HG02885 (cell line): ENCODE measurements around the gene PCDH11X.
"Not testable (repeated sequence)": the region's sequence is repeated elsewhere in the genome, so short reads cannot be mapped to it uniquely, and the experiment has no call there.

Experiments used
- ATAC-seq: cut with Tn5 transposase; IDR thresholded peaks from one replicate; pipeline ENCODE4 v1.9.1; 2021; ENCODE audit warnings: mild to moderate bottlenecking; ENCODE audit not compliant: unreplicated experiment, poor library complexity

PCDH11X gene, protein sequence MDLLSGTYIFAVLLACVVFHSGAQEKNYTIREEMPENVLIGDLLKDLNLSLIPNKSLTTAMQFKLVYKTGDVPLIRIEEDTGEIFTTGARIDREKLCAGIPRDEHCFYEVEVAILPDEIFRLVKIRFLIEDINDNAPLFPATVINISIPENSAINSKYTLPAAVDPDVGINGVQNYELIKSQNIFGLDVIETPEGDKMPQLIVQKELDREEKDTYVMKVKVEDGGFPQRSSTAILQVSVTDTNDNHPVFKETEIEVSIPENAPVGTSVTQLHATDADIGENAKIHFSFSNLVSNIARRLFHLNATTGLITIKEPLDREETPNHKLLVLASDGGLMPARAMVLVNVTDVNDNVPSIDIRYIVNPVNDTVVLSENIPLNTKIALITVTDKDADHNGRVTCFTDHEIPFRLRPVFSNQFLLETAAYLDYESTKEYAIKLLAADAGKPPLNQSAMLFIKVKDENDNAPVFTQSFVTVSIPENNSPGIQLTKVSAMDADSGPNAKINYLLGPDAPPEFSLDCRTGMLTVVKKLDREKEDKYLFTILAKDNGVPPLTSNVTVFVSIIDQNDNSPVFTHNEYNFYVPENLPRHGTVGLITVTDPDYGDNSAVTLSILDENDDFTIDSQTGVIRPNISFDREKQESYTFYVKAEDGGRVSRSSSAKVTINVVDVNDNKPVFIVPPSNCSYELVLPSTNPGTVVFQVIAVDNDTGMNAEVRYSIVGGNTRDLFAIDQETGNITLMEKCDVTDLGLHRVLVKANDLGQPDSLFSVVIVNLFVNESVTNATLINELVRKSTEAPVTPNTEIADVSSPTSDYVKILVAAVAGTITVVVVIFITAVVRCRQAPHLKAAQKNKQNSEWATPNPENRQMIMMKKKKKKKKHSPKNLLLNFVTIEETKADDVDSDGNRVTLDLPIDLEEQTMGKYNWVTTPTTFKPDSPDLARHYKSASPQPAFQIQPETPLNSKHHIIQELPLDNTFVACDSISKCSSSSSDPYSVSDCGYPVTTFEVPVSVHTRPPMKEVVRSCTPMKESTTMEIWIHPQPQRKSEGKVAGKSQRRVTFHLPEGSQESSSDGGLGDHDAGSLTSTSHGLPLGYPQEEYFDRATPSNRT (N-terminal part only)

DNA sequence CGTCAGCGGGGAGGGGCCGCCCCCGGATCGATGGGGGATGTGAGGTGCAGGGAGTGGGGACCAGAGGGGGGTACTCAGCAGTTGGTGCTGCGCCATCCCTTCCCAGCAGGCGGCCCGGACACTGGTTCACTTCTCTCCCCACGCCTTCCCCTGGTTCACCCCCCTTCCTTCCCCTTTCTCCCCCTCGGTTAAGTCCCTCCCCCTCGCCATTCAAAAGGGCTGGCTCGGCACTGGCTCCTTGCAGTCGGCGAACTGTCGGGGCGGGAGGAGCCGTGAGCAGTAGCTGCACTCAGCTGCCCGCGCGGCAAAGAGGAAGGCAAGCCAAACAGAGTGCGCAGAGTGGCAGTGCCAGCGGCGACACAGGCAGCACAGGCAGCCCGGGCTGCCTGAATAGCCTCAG is at the start of gene PCDH11X:
PCDH11X (plus strand) TSS at position 241 of the 400 bp plus-strand sequence. CDS start 56,130 bp downstream, outside the sequence.
- not testable (repeated sequence) for ATAC-seq

DNA sequence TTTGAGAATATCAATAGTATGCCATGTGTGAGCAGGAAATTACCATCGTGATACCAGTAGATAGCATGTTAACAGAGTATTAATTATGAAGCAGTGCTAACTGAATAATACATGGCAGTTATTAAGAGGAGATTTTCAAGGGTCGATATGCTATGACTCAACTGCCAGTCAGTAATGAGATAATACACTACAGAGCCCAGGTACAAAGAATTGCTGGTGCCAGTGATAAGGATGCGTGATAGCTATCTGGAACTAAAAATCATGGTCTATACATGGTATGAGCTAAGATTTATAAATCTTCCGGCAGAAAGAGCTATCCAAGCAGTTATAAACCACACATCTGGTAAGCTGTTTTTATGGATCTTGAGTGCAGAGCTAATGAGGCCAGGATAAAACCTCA is 31.7 kb upstream of the PCDH11X start:
- not testable (repeated sequence) for ATAC-seq

DNA sequence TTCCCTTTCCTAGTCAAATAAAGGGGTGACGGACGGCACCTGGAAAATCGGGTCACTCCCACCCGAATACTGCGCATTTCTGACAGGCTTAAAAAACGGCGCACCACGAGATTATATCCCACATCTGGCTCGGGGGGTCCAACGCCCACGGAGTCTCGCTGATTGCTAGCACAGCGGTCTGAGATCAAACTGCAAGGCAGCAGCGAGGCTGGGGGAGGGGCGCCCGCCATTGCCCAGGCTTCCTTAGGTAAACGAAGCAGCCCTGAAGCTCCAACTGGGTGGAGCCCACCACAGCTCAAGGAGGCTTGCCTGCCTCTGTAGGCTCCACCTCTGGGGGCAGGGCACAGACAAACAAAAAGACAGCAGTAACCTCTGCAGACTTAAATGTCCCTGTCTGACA is 26.2 kb upstream of the PCDH11X start:
- ATAC-seq = not testable (repeated sequence)

DNA sequence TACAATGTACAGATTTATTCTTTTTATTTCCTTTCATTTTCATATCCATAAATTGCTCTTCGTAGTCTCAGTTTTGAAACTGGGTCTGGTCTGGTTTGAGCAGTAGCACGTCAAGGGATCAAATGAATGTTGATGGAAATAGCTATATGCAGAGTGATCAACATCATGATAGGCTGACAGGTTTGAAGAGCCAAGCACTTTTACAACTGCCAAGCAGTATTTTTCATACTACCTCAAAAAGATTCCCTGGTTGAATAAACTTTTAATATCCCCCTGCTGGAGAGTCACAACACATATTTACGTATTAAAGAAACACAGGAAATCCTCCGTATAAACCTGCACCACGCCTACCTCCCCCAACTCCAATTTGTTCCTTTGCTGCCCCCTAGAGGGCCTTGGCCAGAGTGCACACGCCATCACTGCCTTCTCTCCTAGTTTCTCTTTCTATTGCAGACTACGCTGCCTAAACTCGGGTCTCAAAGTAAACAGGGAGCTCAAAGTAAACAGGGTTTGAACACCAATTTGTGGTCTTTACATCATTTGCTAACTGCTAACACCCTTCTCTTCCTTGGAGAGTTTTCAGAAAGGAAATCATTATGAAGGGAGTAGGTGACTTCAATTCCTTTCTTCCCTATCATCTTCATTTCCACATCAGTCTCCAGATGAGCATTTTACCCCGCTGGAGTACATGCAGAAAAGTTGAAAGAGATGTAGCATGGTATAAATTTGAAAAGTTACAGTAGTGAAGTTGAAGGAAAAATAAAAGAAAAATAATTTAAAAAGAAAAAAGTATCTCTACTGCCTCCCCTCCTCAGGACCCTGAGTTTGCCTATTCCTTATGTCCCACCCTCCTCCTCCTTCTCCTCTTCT is 8.3 kb upstream of the PCDH11X start:
- peak; percentile 100 for ATAC-seq

DNA sequence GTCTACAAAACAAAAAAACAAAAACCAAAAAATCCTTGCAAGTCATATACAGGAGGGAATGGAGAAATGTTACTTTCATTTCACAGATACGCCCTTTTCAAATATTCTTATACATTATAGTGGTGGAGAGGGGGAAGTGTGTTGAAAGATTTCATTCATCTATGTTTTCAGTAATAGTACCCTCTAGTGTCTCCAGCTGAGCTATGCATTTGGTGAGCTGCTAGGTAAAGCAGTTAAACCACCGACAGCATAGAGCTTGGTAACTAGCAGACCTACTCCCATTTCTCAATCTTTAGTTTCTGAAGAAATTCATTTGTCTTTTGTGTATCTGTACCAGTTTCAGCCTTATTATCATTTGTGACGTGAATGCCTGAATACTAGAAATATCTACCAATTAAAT is 5.2 kb upstream of the PCDH11X start:
- ATAC-seq = not testable (repeated sequence)

DNA sequence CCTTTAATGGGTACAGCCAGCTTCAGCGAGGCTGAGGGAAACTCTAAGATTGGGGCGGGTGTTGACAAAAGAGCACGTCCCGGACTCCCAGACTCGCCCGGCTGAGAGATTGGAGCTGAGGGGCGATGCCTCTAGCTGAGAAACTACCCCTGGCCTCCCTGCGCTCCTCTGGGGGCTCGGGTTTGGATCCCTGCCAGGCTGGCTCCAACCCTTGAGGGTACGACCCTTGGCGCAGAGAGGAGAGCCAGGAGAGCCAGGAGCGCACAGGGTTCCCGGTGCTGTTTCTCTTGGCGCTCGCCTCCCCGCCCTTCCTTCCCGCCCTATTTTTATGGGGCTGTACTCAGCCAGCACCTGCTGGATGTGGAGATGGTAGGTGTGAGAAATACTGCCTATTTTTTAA is 833 bp downstream of the PCDH11X start:
- ATAC-seq = not testable (repeated sequence)

DNA sequence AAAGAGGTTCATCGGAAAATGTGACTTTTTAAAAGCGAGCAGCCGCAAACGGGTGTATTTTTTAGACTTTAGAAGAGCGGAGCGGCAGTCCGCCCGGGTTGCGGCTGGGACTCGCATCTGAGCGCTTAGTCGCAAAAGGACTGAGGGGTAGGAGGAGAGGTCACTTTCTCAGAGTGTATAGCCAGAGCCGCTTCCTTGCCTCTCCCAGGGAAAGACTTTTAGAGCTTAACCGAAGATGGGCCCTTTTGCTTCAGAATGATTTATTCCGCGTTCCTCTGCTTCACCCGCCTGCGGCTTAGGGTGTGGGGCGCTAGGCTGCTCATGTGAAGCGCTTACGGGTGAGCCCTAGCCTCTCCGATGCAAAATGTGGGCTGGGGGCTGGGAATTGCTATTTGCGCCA is 1.5 kb downstream of the PCDH11X start:
- not testable (repeated sequence) for ATAC-seq

DNA sequence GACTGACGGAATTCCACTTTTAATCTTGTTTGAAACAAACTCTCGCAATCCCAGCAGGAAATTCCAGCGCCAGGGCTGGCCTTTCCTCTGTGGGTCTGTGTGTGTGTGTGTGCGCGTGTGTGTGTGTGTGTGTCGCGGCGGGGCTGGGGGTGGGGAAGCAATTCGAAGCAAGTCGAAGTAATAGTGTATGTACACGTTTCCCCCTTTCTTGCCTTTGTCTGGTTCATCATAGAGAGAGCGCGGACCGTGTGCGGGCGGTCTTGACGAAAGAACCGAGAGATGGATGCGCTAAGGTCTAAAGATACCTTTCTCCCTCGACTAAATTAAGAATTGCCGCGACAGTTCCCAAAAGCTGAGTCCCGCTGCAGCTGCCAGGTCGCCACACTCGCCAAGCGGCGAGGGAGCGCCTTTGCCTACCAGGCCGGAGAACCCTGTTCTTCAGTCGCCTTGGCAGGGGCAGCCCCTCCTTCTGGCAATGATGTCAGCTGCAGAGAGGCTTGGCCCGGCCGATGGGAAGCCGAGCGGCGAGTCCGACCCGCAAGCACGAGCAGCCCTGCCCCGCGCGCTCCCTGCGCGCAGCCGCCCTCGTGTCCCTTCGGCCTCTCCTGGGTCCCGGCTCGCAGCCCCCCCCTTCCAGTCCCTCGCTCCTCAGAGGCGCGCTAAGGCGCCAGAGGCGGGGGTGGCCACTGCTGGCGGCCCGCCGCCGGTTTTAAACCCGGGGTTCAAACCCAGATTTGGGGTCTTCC is 2.6 kb downstream of the PCDH11X start:
- not testable (repeated sequence) for ATAC-seq

DNA sequence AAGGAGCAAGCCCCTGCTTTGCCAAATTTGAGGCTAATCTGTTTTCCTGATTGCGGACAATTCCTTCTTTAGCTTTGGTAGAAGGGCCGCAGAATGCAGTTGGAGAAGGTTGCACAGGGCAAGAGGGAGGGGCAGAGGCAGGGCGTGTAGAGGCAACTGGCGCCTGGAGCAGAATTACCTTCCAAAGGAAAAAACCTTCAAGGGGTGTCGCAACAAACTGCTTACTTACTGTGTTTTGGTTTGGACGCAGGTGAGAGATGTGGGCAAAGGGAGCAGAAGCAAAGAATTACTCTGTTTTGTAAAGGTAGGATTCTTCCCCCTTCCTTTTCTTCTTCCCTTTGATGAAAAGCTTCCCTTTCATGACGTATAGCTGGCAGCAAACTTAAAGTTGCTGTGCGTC is 3.6 kb downstream of the PCDH11X start:
- not testable (repeated sequence) for ATAC-seq

DNA sequence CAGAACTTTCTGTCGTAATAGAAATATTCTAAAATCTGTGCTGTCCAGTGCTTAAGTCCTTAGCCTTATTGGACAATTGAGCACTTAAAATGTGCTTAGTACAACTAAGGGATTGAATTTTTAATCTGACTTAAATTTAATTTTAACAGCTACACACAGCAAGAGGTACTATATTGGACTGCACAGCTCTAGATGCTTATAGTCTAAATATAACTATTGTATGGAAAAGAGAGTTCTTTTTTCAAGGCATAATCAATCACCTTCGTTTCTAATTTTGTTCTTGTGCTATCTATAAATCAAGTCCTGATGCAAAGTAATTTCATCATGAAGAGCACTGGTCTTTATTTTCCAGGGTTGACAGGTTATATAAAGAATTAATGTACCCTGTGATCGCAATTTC is 38.4 kb downstream of the PCDH11X start:
- not testable (repeated sequence) for ATAC-seq

DNA sequence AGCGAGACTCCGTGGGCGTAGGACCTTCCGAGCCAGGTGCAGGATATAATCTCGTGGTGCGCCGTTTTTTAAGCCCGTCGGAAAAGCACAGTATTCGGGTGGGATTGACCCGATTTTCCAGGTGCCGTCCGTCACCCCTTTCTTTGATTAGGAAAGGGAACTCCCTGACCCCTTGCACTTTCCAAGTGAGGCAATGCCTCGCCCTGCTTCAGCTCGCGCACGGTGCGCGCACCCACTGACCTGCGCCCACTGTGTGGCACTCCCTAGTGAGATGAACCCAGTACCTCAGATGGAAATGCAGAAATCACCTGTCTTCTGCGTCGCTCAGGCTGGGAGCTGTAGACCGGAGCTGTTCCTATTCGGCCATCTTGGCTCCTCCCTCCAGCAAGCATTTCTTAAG is 46.1 kb downstream of the PCDH11X start:
- not testable (repeated sequence) for ATAC-seq
